WTC11 (cell line): ENCODE data around the gene RALA. TPM values are rescaled to one million over a fixed set of nuclear protein-coding genes. Genes with fewer than 3 reads are reported as not detected.

ENCODE experiments used
- ATAC-seq: fragments of 200-7000 bp; cut with Tn5 transposase; 2 replicates; pipeline ENCODE4 v1.10.0; 2021; ENCODE audit warnings: mild to moderate bottlenecking, moderate library complexity
- CTCF ChIA-PET: fragments of 300-600 bp; sonication (Branson Sonifier 250); formaldehyde crosslinking; loops from one replicate; lab custom pipeline; 2021; ENCODE audit warnings: antibody characterized with exemption; lab: Charles Lee
- POLR2A ChIA-PET: fragments of 350-600 bp; sonication (Branson Sonifier 250); formaldehyde crosslinking; loops from one replicate; lab custom pipeline; 2021; ENCODE audit warnings: antibody characterized with exemption; lab: Charles Lee
- DNase-seq: peaks from one replicate; pipeline ENCODE4 v3.0.0; 2021; ENCODE audit warnings: low spot score
- H3K27ac Mint-ChIP-seq: 2 replicates; pipeline ENCODE4 v1.8.0; 2021; ENCODE audit warnings: mixed read lengths
- H3K27me3 Mint-ChIP-seq: 2 replicates; pipeline ENCODE4 v1.8.0; 2021; ENCODE audit warnings: low read depth, mild to moderate bottlenecking, moderate library complexity, mixed read lengths
- H3K36me3 Mint-ChIP-seq: 2 replicates; pipeline ENCODE4 v1.8.0; 2021; ENCODE audit warnings: mixed read lengths
- H3K4me1 Mint-ChIP-seq: 2 replicates; pipeline ENCODE4 v1.8.0; 2022; ENCODE audit warnings: mixed read lengths
- H3K4me3 Mint-ChIP-seq: 2 replicates; pipeline ENCODE4 v1.8.0; 2021; ENCODE audit warnings: mild to moderate bottlenecking, moderate library complexity, mixed read lengths
- H3K9me3 Mint-ChIP-seq: 2 replicates; pipeline ENCODE4 v1.8.0; 2021; ENCODE audit warnings: mixed read lengths
- ELF4 ChIP-seq: sonication (generic); formaldehyde crosslinking; IDR thresholded peaks from 2 replicates; pipeline ENCODE4 v1.8.1; 2022; ENCODE audit warnings: low read depth, mild to moderate bottlenecking, moderate library complexity, missing genetic modification reagents
- HMGA2 ChIP-seq: fragments of 250-450 bp; sonication (Bioruptor Pico); IDR thresholded peaks from 2 replicates; pipeline ENCODE4 v1.4.0; 2021; ENCODE audit warnings: mild to moderate bottlenecking, moderate library complexity
- JUN ChIP-seq: sonication (generic); formaldehyde crosslinking; IDR thresholded peaks from 2 replicates; pipeline ENCODE4 v1.8.0; 2023; ENCODE audit warnings: mild to moderate bottlenecking, missing genetic modification reagents
- MYBL2 ChIP-seq: sonication (generic); formaldehyde crosslinking; IDR thresholded peaks from 2 replicates; pipeline ENCODE4 v1.8.1; 2023; ENCODE audit warnings: mild to moderate bottlenecking, moderate library complexity, missing genetic modification reagents
- NFYB ChIP-seq: sonication (generic); formaldehyde crosslinking; conservative IDR thresholded peaks from 2 replicates; pipeline ENCODE4 v1.8.0; 2022; ENCODE audit warnings: low read depth, missing genetic modification reagents
- TCF7 ChIP-seq: sonication (generic); formaldehyde crosslinking; IDR thresholded peaks from 2 replicates; pipeline ENCODE4 v1.8.0; 2022; ENCODE audit warnings: mild to moderate bottlenecking, low read depth, missing genetic modification reagents, moderate library complexity
- ZNF121 ChIP-seq: sonication (generic); formaldehyde crosslinking; IDR thresholded peaks from 2 replicates; pipeline ENCODE4 v1.8.0; 2023; ENCODE audit warnings: missing genetic modification reagents
- ZNF138 ChIP-seq: sonication (generic); formaldehyde crosslinking; conservative IDR thresholded peaks from 2 replicates; pipeline ENCODE4 v1.8.1; 2022; ENCODE audit warnings: mild to moderate bottlenecking, moderate library complexity, missing genetic modification reagents
- ZNF219 ChIP-seq: sonication (generic); formaldehyde crosslinking; IDR thresholded peaks from 2 replicates; pipeline ENCODE4 v1.8.0; 2023; ENCODE audit warnings: missing genetic modification reagents, mild to moderate bottlenecking, borderline replicate concordance
- ZNF232 ChIP-seq: sonication (generic); formaldehyde crosslinking; IDR thresholded peaks from 2 replicates; pipeline ENCODE4 v1.8.0; 2022; ENCODE audit warnings: mild to moderate bottlenecking, missing genetic modification reagents
- ZNF263 ChIP-seq: sonication (generic); formaldehyde crosslinking; IDR thresholded peaks from 2 replicates; pipeline ENCODE4 v1.8.1; 2022; ENCODE audit warnings: low read depth, mild to moderate bottlenecking, moderate library complexity, missing genetic modification reagents
- ZNF317 ChIP-seq: sonication (generic); formaldehyde crosslinking; IDR thresholded peaks from 2 replicates; pipeline ENCODE4 v1.8.1; 2023; ENCODE audit warnings: low read depth, mild to moderate bottlenecking, moderate library complexity, missing genetic modification reagents, borderline replicate concordance
- total RNA-seq: library from RNA; stranded (reverse); gene quantifications from 3 replicates; pipeline ENCODE4 v1.2.3, GENCODE V29; 2021
- TF ChIP-seq, protein P1 (sequence below): fragments of 200-600 bp; IDR thresholded peaks from 2 replicates; pipeline ENCODE4 v1.8.0; 2022; ENCODE audit warnings: antibody characterized with exemption
- TF ChIP-seq, protein P2 (sequence below): sonication (generic); formaldehyde crosslinking; IDR thresholded peaks from 2 replicates; pipeline ENCODE4 v1.8.0; 2022; ENCODE audit warnings: mild to moderate bottlenecking, missing genetic modification reagents
- TF ChIP-seq, protein P3 (sequence below): sonication (generic); formaldehyde crosslinking; IDR thresholded peaks from 2 replicates; pipeline ENCODE4 v1.8.0; 2023; ENCODE audit warnings: missing genetic modification reagents
- TF ChIP-seq, protein P4 (sequence below): sonication (generic); formaldehyde crosslinking; IDR thresholded peaks from 2 replicates; pipeline ENCODE4 v1.8.0; 2023; ENCODE audit warnings: mild to moderate bottlenecking, missing genetic modification reagents
- TF ChIP-seq, protein P5 (sequence below): sonication (generic); formaldehyde crosslinking; IDR thresholded peaks from 2 replicates; pipeline ENCODE4 v1.8.1; 2022; ENCODE audit warnings: mild to moderate bottlenecking, moderate library complexity, missing genetic modification reagents

RALA gene
- total RNA-seq, 1 experiment from 2014 or later: 57.3 TPM

DNA sequence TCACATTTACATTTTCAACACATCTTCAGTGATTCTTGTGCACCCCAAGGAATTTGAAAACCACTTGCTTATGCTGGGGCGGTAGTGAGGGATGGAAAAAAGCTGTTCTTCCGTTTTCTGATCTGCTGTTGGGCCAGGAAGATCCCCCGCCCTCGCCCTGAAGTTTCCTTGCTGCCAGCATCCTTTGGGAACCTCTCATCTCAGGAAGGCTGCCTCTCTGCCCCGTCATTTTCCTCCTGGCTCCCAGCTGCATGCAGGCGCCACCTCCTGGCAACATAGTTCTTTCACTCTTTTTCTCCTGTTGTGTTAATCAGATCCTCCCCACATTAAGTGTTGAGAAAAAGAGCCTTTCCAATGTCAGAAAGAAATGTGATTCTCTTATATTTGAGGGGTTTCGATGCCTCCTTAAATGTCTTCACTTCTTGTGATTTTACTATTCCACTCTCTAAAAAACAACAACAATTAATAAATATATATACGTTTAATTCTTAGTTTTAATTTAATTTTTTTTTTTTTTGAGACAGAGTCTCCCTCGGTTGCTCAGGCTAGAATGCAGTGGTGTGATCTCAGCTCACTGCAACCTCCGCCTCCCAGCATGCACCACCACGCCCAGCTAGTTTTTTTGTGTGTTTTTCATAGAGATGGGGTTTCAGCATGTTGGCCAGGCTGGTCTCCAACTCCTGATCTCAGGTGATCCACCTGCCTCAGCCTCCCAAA lies 122.9 kb downstream of the RALA start:
- H3K27me3 Mint-ChIP-seq: no peaks in the 10 kb centered on the region
- CTCF ChIA-PET: interaction anchor here (0.7 to 9.6 kb wide), 21 partner anchors 11 to 292 kb away, joined by 3 to 378 read pairs (median 4); partner anchors contain the start of gene RALA
- ATAC-seq (peak; percentile 63), DNase-seq (peak; percentile 85)
- POLR2A ChIA-PET: interaction anchor here (0.7 to 1.2 kb wide), 2 partner anchors 81 to 123 kb away, joined by 3 read pairs; partner anchors contain the start of gene RALA
- H3K4me1 Mint-ChIP-seq: peaks cover 42% of the 10 kb centered on the region
- no peak overlapping the region; the same call in 1 of the 2 replicates for H3K27ac Mint-ChIP-seq
- peaks cover 5% of the 10 kb centered on the region for H3K36me3 Mint-ChIP-seq
- TF ChIP-seq ZNF219 (CRISPR knock-in tag) (no peak), ZNF263 (CRISPR knock-in tag) (no peak), HMGA2 (peak; percentile 18; the same call in 1 of the 2 replicates)
- TF ChIP-seq, protein P1, sequence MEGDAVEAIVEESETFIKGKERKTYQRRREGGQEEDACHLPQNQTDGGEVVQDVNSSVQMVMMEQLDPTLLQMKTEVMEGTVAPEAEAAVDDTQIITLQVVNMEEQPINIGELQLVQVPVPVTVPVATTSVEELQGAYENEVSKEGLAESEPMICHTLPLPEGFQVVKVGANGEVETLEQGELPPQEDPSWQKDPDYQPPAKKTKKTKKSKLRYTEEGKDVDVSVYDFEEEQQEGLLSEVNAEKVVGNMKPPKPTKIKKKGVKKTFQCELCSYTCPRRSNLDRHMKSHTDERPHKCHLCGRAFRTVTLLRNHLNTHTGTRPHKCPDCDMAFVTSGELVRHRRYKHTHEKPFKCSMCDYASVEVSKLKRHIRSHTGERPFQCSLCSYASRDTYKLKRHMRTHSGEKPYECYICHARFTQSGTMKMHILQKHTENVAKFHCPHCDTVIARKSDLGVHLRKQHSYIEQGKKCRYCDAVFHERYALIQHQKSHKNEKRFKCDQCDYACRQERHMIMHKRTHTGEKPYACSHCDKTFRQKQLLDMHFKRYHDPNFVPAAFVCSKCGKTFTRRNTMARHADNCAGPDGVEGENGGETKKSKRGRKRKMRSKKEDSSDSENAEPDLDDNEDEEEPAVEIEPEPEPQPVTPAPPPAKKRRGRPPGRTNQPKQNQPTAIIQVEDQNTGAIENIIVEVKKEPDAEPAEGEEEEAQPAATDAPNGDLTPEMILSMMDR: peak; percentile 31; the same call in 1 of the 2 replicates
- TF ChIP-seq, protein P2, sequence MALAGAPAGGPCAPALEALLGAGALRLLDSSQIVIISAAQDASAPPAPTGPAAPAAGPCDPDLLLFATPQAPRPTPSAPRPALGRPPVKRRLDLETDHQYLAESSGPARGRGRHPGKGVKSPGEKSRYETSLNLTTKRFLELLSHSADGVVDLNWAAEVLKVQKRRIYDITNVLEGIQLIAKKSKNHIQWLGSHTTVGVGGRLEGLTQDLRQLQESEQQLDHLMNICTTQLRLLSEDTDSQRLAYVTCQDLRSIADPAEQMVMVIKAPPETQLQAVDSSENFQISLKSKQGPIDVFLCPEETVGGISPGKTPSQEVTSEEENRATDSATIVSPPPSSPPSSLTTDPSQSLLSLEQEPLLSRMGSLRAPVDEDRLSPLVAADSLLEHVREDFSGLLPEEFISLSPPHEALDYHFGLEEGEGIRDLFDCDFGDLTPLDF (CRISPR knock-in tag): no peak
- H3K4me3 Mint-ChIP-seq: no peak overlapping the region
- peaks cover 1% of the 10 kb centered on the region for H3K9me3 Mint-ChIP-seq

DNA sequence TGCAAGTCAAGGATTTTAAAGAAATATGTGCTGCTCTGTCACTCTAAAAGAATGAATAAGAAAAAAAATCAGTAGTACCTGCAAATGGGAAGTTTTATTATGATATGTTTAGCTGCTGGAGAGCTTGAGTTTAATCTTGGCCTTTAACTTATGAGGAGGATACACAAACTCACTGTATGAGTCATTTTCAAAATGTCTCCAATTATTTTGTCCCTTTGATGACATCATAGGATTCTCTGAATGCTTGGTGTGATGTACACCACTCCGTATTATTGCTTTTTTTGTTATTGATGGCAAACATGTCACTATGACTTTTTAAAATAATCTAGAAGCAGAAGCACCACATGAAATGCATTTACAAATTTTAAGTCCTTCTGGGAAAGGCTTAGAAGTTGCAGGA lies 125.8 kb downstream of the RALA start:
- ChIA-PET POLR2A (no interaction called here), CTCF (interaction anchor here (9.6 kb wide), 1 partner anchor 169 kb away, joined by 378 read pairs; no protein-coding TSS in a partner anchor)
- DNase-seq (no peak), ATAC-seq (no peak)
- Mint-ChIP-seq H3K27ac (peak overlapping the region; percentile 29; the same call in 1 of the 2 replicates), H3K36me3 (peaks cover 19% of the 10 kb centered on the region), H3K4me3 (no peak overlapping the region), H3K4me1 (peaks cover 42% of the 10 kb centered on the region), H3K27me3 (no peaks in the 10 kb centered on the region), H3K9me3 (peaks cover 15% of the 10 kb centered on the region)
- TF ChIP-seq, protein P3, sequence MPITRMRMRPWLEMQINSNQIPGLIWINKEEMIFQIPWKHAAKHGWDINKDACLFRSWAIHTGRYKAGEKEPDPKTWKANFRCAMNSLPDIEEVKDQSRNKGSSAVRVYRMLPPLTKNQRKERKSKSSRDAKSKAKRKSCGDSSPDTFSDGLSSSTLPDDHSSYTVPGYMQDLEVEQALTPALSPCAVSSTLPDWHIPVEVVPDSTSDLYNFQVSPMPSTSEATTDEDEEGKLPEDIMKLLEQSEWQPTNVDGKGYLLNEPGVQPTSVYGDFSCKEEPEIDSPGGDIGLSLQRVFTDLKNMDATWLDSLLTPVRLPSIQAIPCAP (CRISPR knock-in tag): no peak
- TF ChIP-seq TCF7 (no peak), NFYB (CRISPR knock-in tag) (no peak), ZNF121 (CRISPR knock-in tag) (no peak), ZNF138 (no peak), ZNF317 (no peak), ELF4 (CRISPR knock-in tag) (no peak), MYBL2 (no peak), JUN (CRISPR knock-in tag) (no peak), ZNF232 (CRISPR knock-in tag) (no peak)
- TF ChIP-seq, protein P4, sequence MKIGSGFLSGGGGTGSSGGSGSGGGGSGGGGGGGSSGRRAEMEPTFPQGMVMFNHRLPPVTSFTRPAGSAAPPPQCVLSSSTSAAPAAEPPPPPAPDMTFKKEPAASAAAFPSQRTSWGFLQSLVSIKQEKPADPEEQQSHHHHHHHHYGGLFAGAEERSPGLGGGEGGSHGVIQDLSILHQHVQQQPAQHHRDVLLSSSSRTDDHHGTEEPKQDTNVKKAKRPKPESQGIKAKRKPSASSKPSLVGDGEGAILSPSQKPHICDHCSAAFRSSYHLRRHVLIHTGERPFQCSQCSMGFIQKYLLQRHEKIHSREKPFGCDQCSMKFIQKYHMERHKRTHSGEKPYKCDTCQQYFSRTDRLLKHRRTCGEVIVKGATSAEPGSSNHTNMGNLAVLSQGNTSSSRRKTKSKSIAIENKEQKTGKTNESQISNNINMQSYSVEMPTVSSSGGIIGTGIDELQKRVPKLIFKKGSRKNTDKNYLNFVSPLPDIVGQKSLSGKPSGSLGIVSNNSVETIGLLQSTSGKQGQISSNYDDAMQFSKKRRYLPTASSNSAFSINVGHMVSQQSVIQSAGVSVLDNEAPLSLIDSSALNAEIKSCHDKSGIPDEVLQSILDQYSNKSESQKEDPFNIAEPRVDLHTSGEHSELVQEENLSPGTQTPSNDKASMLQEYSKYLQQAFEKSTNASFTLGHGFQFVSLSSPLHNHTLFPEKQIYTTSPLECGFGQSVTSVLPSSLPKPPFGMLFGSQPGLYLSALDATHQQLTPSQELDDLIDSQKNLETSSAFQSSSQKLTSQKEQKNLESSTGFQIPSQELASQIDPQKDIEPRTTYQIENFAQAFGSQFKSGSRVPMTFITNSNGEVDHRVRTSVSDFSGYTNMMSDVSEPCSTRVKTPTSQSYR (CRISPR knock-in tag): no peak
- TF ChIP-seq, protein P1: no peak
- TF ChIP-seq, protein P5, sequence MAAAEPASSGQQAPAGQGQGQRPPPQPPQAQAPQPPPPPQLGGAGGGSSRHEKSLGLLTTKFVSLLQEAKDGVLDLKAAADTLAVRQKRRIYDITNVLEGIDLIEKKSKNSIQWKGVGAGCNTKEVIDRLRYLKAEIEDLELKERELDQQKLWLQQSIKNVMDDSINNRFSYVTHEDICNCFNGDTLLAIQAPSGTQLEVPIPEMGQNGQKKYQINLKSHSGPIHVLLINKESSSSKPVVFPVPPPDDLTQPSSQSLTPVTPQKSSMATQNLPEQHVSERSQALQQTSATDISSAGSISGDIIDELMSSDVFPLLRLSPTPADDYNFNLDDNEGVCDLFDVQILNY (CRISPR knock-in tag): no peak
